ENCODE measurements around the gene TTC27. TPM values are rescaled to one million over a fixed set of nuclear protein-coding genes. Genes with fewer than 3 reads are reported as not detected.
"Not testable (repeated sequence)": the region's sequence is repeated elsewhere in the genome, so short reads cannot be mapped to it uniquely, and the experiment has no call there.

The TTC27 gene
- total RNA-seq, 2 experiments from 2014 or later: 38.9 to 40.7 TPM

DNA sequence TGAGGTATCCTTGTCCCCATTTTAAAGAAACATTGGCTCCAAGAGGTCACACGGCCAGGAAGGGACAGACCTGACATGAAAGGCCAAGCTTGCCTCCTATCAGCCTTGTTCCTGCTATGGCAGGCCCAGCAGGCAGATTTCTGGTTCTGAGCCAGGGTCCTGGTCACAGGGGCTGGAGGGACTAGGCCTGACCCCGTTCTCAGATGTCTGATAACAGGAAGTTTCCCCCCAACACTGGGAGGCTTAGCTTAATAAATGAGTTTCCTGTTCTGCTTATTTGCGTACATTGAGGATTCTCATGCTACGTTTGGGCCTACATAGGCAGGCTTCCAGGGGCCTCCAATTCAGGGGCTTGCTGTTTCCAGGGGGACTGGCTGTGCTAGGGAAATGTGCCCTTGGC is 211.1 kb downstream of the TTC27 start:
- CTCF ChIA-PET: no interaction called here

DNA sequence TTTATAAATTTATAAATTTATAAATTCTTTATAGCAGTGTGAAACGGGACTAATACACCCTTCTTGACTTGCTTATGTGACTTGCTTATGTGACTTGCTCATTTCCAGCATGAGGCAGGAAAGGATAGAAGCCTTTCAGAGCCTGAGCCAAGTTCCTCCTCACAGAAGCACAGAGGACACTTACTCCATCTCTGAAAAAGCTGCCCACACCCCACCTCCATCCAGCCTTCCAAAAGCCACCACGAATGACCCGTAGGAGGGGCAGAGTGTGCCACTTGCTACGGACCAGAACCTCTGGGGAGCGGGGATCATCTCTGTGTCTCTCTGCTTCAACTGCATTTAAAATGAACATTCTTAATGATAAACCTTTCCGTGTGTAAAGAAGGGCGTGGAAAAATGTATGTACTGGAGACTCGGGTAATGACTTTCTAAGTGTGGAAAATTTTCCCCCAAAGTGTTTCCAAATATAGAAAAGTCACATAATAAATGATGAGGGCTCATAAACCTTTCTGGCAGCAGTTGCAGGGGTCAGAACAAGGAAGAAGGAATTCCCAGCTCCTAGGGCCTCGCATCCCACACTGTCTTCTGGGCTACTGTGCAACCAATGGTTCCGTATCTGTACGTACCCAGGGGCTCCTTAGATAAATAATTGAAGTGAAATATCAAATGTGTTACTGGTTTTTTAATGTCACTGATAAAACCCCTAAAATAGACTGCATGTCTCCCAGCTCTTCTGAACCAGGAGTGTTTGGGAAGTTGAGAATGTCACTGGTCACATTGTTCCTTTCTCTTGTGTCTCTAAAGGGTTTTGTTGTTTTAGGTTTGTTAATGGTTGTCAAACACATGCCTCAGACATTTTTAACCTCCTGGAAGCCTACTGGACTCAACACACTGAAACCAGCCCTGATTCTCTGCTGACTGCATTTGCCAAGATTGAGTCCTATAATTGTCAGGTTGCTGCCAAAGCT is 214.4 kb downstream of the TTC27 start:
- ChIA-PET CTCF (no interaction called here), POLR2A (no interaction called here)

More for the DNA sequence above, 211.1 kb downstream of the TTC27 start:
- POLR2A ChIA-PET: no interaction called here

DNA sequence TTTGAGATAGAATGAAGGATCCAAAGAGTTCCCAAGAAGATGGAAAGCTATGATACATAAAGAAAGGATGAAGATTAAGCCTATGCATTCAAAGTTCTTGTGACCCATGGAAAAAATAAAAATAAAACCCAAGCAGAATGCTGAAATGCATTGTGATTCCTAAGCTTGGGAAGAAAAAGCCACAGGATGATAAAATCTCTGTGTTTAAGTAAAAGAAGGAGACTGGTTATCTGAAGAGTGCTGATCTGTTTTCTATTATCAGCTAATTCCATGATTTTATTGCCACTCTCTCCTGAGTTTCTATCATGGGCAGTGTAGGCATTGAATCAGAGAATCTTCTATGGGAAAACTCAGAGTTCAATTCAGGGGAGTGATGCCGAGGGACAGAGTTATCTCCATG is 215.8 kb downstream of the TTC27 start:
- POLR2A ChIA-PET: no interaction called here
- CTCF ChIA-PET: no interaction called here

DNA sequence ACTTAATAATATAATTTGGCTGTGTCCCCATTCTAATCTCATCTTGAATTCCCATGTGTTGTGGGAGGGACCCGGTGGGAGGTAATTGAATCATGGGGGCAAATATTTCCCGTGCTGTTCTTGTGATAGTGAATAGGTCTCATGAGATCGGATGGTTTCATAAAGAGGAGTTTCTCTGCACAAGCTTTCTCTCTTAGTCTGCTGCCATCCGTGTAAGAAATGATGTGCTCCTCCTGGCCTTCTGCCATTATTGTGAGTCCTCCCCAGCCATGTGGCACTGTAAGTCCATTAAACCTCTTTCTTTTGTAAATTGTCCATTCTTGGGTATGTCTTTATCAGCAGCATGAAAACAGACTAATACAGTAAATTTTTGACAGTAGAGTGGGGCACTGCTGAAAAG is 216.4 kb downstream of the TTC27 start:
- CTCF ChIA-PET: no interaction called here
- POLR2A ChIA-PET: no interaction called here

DNA sequence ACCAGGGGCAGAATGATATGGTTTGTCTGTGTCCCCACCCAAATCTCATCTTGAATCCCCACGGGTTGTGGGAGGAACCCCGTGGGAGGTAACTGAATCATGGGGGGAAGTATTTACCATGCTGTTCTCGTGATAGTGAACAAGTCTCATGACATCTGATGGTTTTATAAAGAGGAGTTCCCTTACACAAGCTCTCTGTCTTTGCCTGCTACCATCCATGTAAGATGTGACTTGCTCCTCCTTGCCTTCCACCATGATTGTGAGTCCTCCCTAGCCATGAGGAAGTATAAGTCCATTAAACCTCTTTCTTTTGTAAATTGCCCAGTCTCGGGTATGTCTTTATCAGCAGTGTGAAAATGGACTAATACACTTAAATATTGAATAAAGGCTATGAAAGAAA is 218.4 kb downstream of the TTC27 start:
- POLR2A ChIA-PET, CTCF ChIA-PET: not testable (repeated sequence)

DNA sequence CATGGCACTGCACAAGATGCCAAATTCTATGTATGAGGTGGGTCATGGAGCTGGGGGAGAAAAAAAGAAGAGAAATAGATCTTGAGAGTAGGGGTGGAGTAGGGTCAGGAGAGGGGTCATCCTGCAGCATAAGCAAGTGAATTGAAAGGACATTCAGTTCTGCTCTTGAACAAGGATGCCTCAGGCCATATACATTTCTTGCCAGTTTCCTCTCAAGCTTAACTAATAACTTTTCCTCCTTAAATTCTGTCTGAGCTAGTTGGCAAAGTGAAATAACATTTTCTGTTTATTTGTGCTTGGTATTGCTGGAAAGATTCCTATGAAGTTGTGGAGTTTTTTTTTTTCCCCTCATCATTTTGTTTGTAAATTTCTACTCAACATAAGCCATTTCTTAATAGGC is 219.9 kb downstream of the TTC27 start:
- ChIA-PET POLR2A (no interaction called here), CTCF (no interaction called here)

DNA sequence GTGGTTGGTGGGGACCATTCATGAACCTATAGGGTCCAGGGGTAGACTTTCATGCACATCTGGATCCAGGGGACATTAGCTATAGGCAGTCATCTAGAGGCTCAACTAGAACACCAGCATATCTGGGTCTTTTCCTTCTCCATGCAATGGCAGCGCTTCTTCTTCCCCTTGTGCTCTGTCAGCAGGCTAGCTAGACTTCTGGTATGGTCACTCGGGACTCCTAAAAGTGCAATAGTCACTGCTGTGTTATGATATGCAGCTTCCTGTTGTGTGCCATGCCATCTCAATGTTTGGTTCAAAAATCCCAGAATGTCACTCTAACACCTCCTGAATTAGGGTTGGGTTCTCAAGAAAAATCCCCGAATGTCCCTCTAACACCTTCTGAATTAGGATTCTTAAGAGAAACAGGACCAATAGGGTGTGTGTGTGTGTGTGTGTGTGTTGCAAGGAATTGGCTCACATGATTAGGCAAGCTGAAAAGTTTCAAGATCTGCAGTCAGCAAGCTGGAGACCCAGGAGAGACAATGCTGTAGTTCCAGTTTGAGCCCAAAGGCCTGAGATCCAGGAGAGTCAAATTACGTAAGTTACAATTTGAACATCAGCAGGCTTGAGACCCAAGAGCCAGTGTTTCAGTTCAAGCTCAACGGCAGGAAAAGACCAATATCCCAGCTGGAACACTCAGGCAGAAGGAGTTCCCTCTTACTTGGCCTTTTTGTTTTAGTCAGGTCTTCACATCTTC is 221.8 kb downstream of the TTC27 start:
- CTCF ChIA-PET: no interaction called here
- POLR2A ChIA-PET: no interaction called here

DNA sequence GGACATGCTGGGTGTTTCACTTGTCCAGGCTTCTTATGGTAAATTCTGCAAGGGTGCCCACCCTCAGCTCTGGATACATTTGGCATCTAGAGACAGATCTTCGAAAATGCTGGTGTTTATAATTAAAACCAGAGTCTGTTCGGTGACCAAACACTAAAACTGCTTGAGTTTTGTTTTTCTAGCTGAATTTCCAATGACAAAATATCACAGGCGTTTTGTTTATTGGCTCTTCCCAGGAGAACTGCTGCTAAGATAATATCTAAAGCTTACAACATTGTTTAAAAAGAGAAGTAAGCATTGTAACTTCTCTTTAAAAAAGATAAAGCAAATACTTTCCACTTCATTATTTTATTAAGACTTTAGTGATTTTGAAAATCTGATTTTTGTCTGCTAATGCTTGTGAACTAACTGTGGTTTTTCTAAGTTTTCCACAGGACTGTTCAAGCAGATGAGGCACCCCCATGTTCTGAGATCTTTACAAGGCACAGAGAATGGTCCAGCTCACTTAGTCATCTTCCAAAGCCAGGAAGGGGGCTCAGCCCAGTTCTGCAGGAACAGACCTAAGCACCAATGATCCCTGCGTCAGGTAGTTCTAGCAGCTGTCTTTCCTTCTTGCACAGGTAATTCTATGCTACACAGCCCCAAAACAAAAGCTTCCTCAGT is 224.1 kb downstream of the TTC27 start:
- ChIA-PET POLR2A (no interaction called here), CTCF (no interaction called here)

DNA sequence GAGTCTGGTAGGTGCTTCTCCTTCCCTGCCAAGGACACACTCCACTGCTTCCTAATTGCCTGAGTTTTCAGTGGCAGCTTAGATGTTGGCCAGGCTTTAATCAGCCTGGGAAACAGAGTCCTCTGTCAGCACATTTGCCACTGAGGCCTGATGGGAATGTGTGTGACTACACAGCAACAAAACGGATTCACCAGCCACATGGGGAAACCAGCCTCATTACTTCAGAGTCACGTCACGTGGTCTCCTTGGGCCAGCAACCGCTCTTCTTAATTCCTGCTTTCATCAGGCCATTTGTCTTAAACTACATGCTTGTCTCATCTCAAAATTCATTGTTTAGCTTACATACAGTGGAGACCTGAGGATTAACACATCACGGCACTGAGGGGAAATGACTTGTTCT is 225.0 kb downstream of the TTC27 start:
- CTCF ChIA-PET: interaction anchor here (0.5 kb wide), 1 partner anchor 166 kb away, joined by 3 read pairs; no protein-coding TSS in a partner anchor

DNA sequence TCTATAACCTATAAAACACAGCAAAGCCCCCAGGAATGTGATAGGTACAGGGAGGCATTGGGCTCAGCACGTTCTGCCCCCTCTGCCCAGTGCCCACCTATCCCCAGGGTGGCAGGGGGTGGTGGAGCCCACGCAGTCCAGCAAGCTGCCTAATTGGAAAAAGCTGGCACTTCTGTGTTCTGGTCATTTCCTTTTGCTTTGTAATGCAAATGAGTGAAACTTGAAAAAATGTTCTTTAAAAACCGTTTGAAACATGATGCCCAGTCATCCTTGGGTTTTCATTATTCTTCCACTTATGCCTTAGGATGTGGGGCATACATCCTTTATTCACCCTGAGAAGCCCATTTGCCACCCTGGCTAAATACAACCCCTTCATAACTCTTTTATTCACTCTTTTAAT is 229.0 kb downstream of the TTC27 start:
- ChIA-PET POLR2A (no interaction called here), CTCF (no interaction called here)

More for the DNA sequence above, 225.0 kb downstream of the TTC27 start:
- POLR2A ChIA-PET: no interaction called here

DNA sequence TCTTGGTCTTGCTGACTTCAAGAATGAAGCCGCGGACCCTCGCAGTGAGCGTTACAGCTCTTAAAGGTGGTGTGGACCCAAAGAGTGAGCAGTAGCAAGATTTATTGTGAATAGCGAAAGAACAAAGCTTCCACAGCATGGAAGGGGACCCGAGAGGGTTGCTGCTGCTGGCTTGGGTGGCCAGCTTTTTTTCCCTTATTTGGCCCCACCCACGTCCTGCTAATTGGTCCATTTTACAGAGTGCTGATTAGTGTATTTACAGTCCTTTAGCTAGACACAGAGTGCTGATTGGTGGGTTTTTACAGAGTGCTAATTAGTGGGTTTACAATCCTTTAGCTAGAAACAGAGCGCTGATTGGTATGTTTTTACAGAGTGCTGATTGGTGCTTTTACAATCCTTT is 230.9 kb downstream of the TTC27 start:
- CTCF ChIA-PET: no interaction called here
- POLR2A ChIA-PET: no interaction called here

DNA sequence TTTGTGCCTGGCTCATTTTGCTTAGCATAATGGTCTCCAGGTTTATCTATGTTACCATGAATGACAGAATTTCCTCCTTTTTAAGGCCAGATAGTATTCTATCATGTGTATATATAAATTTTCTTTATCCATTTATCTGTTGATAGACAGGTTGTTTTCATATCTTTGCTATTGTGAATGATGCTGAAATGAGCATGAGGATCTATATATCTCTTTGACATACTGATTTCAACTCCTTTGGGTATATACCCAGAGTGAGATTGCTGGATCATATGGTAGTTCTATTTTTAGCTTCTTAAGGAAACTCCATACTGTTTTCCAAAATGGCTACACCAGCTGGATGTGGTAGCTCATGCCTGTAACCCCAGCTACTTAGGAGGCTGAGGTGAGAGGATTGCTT is 232.5 kb downstream of the TTC27 start:
- CTCF ChIA-PET: no interaction called here
- POLR2A ChIA-PET: no interaction called here

DNA sequence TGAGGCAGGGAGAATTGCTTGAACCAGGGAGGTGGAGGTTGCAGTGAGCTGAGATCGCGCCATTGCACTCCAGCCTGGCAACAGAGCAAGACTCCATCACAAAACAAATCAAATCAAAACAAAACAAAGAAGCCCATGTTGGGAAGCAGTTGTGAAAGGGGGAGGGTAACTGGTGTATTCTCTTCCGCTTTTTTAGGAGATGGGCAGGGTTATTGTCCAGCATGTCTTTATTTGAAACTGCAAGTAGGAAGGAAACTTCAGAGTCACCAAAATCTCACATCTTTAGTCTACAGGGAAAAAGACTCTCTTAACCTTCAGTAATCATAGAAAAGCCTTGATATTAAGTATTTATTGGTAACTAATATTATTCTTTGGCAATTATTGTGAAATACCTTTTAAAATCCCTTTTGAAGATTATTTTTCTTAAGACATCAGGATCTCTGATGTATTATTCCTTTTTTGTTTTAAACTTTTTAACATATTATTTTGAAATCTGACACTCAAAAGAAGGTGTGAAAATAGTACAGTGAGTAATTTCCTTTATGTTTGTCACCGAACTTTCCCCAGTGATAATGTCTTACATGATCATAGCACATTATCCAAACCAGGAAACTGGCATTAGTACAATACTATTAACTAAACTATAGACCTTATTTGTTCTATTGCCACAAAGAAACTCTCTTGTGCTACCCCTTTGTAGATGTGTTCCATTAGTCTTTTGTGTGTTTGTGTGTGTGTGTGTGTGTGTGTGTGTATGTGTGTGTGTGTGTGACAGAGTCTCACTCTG is 234.6 kb downstream of the TTC27 start:
- ChIA-PET POLR2A (no interaction called here), CTCF (no interaction called here)

DNA sequence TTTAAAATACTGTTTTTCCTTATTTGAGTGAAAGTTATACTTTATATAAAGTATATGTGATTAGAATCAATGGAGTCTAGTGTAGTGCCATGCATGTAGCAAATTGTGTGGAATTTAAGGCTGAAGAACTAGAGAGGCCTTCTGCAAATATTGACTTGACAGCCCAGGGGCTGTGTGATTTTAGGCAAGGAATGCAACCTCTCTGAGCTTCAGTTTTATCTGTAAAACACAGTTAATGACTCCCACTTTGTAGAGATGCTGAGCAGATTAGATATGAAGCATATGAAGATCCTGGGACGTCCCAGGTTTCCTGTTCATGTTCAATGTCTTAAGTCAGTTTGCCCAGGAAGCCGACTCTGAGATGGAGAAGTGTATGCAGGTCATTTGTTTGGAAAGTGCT is 235.5 kb downstream of the TTC27 start:
- POLR2A ChIA-PET: no interaction called here
- CTCF ChIA-PET: no interaction called here

DNA sequence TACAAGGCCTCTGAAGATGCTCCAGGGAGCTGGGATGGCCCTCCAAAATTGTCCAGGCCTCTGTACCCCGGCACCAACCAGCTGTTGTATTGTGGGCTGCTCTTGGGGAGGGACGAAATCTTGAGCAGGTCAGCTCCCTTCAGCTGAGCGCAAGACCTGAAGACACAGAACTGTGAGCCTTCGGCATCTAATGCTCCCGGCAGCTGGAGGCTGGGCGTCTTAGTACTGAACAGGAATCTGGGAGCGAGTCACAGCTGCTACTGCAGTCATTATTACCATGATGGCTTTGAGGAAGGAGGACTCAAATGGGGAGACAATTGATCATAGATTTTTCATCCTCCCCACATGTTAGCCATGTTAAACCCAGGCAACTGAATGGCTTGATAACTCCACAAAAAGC is 236.0 kb downstream of the TTC27 start:
- CTCF ChIA-PET: no interaction called here

DNA sequence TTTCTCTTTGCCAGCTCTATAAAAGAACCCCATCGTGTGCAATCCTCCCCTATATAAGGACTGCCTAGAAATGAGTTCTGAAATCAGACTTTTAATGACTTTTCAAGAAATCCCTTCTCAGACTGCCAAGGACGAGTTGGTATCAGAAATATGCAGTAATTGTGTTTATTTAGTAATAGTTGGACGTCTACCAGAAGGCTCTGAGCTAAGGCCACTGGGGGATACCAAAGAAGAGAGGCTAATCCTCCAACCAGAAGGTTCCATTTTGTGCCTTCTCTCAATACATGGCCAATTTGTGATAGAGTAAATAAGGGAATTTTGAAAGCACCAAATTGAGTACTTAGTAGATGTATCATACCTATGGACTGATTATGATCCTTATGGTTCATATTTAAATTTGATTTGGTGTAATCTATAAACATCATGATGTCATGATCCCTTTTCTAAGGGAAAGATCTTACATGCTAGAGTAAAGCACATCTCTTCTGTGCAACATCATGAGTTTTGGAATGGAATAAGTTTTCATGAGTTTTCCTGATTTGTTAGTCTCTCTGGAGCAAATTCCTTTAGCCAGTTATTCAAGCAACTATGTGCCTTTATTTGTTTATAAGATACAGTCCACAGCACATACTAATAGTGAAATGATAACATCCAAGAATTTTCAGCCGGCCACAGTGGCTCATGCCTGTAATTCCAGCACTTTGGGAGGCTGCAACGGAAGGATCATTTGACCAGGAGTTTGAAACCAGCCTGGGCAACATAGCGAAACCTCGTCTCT is 236.7 kb downstream of the TTC27 start:
- ChIA-PET CTCF (no interaction called here), POLR2A (no interaction called here)

More for the DNA sequence above, 236.0 kb downstream of the TTC27 start:
- POLR2A ChIA-PET: no interaction called here

DNA sequence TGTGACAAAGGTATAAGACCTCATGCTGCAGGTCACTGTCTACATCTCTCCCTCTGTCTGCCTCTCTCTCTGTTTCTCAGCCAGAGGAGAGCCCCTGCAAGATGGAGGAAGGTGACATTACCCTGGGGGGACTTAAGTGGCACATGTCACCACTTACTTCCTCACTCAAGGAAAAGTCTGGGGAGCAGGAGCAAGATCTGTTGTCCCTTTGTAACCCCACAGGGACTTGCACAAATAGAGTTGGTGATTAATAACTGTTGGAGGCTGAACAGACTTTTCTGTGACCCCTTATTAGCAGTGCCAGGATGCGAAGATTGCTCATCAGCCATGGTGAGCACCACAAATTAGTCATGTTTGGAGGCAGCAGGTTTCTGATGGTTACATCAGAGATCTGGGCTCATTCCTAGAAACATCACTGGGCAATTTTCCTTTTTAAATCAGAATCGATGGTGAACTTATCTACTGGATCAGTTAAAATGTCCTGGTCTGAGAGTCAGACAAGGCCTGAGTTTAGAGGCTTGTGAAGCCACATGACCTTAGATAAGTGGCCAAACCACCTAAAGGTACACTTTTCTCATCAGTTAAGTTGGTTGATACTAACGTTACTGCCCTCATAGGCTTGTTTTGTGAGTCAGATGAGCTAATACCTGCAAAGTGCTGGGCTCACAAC is 237.7 kb downstream of the TTC27 start:
- ChIA-PET POLR2A (interaction anchor here (0.6 kb wide), 1 partner anchor 297 kb away, joined by 4 read pairs; no protein-coding TSS in a partner anchor), CTCF (no interaction called here)

DNA sequence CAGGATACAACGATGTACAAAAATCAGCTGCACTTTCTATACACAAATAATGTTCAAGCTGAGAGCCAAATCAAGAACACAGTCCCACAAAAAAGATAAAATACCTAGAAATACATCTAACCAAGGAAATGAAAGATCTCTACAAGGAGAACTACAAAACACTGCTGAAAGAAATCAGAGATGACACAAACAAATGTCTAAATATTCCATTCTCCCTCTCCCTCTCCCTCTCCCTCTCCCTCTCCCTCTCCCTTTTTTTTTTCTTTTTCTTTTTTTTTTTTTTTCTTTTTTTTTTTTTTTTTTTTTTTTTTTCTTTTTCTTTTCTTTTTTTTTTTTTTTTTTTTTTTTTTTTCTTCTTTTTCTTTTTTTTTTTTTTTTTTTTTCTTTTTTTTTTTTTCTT is 238.6 kb downstream of the TTC27 start:
- POLR2A ChIA-PET, CTCF ChIA-PET: not testable (repeated sequence)

Measured in activated CD8-positive, alpha-beta memory T cell treated with anti-CD3 and anti-CD28 coated beads for 36 hours (primary cell).